Measurements from ENCODE around the gene CC2D2B. TPM values are rescaled to one million over a fixed set of nuclear protein-coding genes. Genes with fewer than 3 reads are reported as not detected.

Gene CC2D2B
- total and polyA plus RNA-seq, 2 of the 13 experiments (the other 11 are each of a cell fraction or from before 2014, with no cell fraction given): 0.20 TPM; not detected in 1

DNA sequence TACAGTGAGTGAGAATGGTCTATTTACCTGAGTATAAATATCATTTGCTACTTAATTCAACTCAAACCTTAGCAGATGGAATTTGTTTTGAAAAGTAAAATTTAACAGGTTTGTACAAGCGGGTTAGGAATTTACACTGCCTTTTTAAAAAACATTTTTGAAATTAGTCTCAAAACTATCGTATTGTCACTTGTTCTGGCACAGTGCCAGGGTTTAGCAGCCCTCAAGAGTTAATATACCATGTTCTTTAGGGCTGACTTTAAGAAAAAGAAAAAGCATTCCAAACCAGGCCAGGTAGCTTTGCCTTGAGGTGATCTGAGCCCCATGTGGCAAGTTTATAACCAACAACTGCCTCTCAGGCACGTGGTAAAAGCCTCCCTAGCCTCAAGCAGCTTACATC lies 153.5 kb downstream of the CC2D2B start:
- Histone ChIP-seq H3K36me3 (replicated peaks in 1 of 2; ENCODE audit: control insufficient read depth in 1 of 2, insufficient read depth in 2 of 2, low read length in 2 of 2) (peaks cover 5 to 39% of the 10 kb centered on the region in 2 experiments), H2AFZ (ENCODE audit: low read length) (no peak overlapping the region), H3K27ac (ENCODE audit: extremely low read length, insufficient read depth, low read length) (no peak overlapping the region), H4K20me1 (ENCODE audit: insufficient read depth, low read length) (no peaks in the 10 kb centered on the region), H3K9ac (ENCODE audit: insufficient read depth, low read depth, low read length) (no peak overlapping the region), H3K27me3 (ENCODE audit: control insufficient read depth in 1 of 2, insufficient read depth in 2 of 2, low read length in 2 of 2) (no peaks in the 10 kb centered on the region), H3K4me3 (replicated peaks in 1 of 3; ENCODE audit: insufficient read depth in 1 of 3, low read depth in 2 of 3, low read length in 3 of 3) (no peak overlapping the region), H3K79me2 (ENCODE audit: insufficient read depth, low read length) (no peaks in the 10 kb centered on the region), H3K4me1 (ENCODE audit: insufficient read depth, low read length) (no peaks in the 10 kb centered on the region), H3K4me2 (ENCODE audit: low read depth, low read length) (no peak overlapping the region), H3K9me3 (ENCODE audit: low read length) (no peaks in the 10 kb centered on the region)
- ChIA-PET CTCF (ENCODE audit: low intra/inter-chr PET ratio, low total read pairs) (no interaction called here), POLR2A (interaction anchor here (1.0 to 1.6 kb wide), 3 partner anchors 18 to 69 kb away, joined by 3 to 4 read pairs (median 4); partner anchors contain the start of genes CCNJ and ZNF518A)
- ATAC-seq (no peak), DNase-seq (ENCODE audit: low spot score) (no peak), FAIRE-seq (no peak)
- no TSS peak for BruUV-seq (replicated peaks)
- in situ Hi-C loops (cut with HindIII; ENCODE audit: extremely low pct_ligation_motif_present, low pct_unique_long_range_greater_than_20kb) (no loop called here), intact Hi-C loops (cut with micrococcal nuclease; ENCODE audit: unreplicated experiment) (no loop called here)
- 99% methylated on average over 3 of the region's 3 CpGs for WGBS (ENCODE audit: low lambda C conversion rate)
- TF ChIP-seq YY1 (IDR thresholded peaks at IDR 0.05; ENCODE audit: insufficient read depth, insufficient replicate concordance, low read depth, low read length) (no peak), LCORL (IDR thresholded peaks at IDR 0.05) (peak; percentile 91), LCORL (CRISPR knock-in tag; IDR thresholded peaks at IDR 0.05) (no peak), SRY (CRISPR knock-in tag; IDR thresholded peaks at IDR 0.05) (no peak), SNAPC2 (CRISPR knock-in tag; IDR thresholded peaks at IDR 0.05) (no peak)

DNA sequence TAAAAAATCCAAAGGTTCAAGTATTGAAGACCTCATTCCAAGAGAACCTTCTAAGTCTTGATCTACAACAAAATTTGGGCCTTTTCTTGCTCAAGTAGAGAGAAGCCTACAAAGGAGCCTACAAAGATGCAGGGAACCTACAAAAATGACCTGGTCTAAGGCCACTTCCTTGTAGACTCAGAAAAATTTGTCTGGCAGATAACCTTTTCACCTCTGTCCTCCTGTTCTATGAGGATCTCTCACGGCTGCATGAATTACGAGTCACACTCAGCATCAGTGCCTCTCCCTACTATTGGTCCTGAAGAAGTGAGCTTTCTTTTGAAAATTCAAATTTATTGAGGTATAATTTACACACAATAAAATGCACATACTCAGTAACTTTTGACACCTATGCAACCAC lies 164.9 kb downstream of the CC2D2B start:
- no peak overlapping the region for H3K4me2 ChIP-seq (ENCODE audit: low read depth, low read length)
- DNase-seq (ENCODE audit: low spot score): no peak
- POLR2A ChIA-PET: no interaction called here

More for the DNA sequence above, 164.9 kb downstream of the CC2D2B start:
- no peak overlapping the region for H3K9ac ChIP-seq (ENCODE audit: insufficient read depth, low read depth, low read length)
- H3K4me1 ChIP-seq (ENCODE audit: insufficient read depth, low read length): no peaks in the 10 kb centered on the region
- no peak overlapping the region for H3K4me3 ChIP-seq (replicated peaks in 1 of 3; ENCODE audit: insufficient read depth in 1 of 3, low read depth in 2 of 3, low read length in 3 of 3)
- H3K9me3 ChIP-seq (ENCODE audit: low read length): no peaks in the 10 kb centered on the region
- no peaks in the 10 kb centered on the region for H3K36me3 ChIP-seq (replicated peaks in 1 of 2; ENCODE audit: control insufficient read depth in 1 of 2, insufficient read depth in 2 of 2, low read length in 2 of 2)
- H3K27ac ChIP-seq (ENCODE audit: extremely low read length, insufficient read depth, low read length): no peak overlapping the region
- H3K79me2 ChIP-seq (ENCODE audit: insufficient read depth, low read length): no peaks in the 10 kb centered on the region
- WGBS (ENCODE audit: low lambda C conversion rate): 92% methylated on average over 2 of the region's 2 CpGs
- no peaks in the 10 kb centered on the region for H4K20me1 ChIP-seq (ENCODE audit: insufficient read depth, low read length)
- no peak for TF ChIP-seq ASH2L (IDR thresholded peaks at IDR 0.05; ENCODE audit: insufficient read length, low read depth, low read length)
- TF ChIP-seq ZNF564 (CRISPR knock-in tag; IDR thresholded peaks at IDR 0.05): no peak
- no peak for TF ChIP-seq SNAI1 (CRISPR knock-in tag; IDR thresholded peaks at IDR 0.05; ENCODE audit: borderline replicate concordance)
- TF ChIP-seq, protein P1, sequence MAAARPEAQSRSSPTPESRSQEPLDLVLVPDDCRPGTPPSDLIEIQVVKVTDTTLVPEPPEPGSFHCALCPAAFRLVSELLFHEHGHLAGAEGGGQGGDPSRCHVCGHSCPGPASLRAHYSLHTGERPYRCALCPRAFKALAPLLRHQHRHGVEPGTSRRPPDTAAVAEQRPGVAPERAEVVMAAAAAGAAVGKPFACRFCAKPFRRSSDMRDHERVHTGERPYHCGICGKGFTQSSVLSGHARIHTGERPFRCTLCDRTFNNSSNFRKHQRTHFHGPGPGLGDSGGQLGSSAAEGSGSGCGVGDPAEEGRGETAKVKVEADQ (CRISPR knock-in tag; IDR thresholded peaks at IDR 0.05; ENCODE audit: borderline replicate concordance): no peak
- no peak for TF ChIP-seq ZNF629 (CRISPR knock-in tag; conservative IDR thresholded peaks at IDR 0.05)
- TF ChIP-seq SMAD1 (CRISPR knock-in tag; IDR thresholded peaks at IDR 0.05; ENCODE audit: borderline replicate concordance, low read depth): no peak
- no peak for TF ChIP-seq ZNF337 (CRISPR knock-in tag; IDR thresholded peaks at IDR 0.05; ENCODE audit: borderline replicate concordance, low read depth)
- no peak for TF ChIP-seq SMAD3 (CRISPR knock-in tag; IDR thresholded peaks at IDR 0.05)
- TF ChIP-seq, protein P2, sequence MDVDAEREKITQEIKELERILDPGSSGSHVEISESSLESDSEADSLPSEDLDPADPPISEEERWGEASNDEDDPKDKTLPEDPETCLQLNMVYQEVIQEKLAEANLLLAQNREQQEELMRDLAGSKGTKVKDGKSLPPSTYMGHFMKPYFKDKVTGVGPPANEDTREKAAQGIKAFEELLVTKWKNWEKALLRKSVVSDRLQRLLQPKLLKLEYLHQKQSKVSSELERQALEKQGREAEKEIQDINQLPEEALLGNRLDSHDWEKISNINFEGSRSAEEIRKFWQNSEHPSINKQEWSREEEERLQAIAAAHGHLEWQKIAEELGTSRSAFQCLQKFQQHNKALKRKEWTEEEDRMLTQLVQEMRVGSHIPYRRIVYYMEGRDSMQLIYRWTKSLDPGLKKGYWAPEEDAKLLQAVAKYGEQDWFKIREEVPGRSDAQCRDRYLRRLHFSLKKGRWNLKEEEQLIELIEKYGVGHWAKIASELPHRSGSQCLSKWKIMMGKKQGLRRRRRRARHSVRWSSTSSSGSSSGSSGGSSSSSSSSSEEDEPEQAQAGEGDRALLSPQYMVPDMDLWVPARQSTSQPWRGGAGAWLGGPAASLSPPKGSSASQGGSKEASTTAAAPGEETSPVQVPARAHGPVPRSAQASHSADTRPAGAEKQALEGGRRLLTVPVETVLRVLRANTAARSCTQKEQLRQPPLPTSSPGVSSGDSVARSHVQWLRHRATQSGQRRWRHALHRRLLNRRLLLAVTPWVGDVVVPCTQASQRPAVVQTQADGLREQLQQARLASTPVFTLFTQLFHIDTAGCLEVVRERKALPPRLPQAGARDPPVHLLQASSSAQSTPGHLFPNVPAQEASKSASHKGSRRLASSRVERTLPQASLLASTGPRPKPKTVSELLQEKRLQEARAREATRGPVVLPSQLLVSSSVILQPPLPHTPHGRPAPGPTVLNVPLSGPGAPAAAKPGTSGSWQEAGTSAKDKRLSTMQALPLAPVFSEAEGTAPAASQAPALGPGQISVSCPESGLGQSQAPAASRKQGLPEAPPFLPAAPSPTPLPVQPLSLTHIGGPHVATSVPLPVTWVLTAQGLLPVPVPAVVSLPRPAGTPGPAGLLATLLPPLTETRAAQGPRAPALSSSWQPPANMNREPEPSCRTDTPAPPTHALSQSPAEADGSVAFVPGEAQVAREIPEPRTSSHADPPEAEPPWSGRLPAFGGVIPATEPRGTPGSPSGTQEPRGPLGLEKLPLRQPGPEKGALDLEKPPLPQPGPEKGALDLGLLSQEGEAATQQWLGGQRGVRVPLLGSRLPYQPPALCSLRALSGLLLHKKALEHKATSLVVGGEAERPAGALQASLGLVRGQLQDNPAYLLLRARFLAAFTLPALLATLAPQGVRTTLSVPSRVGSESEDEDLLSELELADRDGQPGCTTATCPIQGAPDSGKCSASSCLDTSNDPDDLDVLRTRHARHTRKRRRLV (CRISPR knock-in tag; IDR thresholded peaks at IDR 0.05): no peak
- CTCF ChIA-PET (ENCODE audit: low intra/inter-chr PET ratio, low total read pairs): no interaction called here
- in situ Hi-C loops (cut with HindIII; ENCODE audit: extremely low pct_ligation_motif_present, low pct_unique_long_range_greater_than_20kb) (no loop called here), intact Hi-C loops (cut with micrococcal nuclease; ENCODE audit: unreplicated experiment) (no loop called here)
- H3K27me3 ChIP-seq (ENCODE audit: control insufficient read depth in 1 of 2, insufficient read depth in 2 of 2, low read length in 2 of 2): no peaks in the 10 kb centered on the region
- BruUV-seq (replicated peaks): no TSS peak
- FAIRE-seq (no peak), ATAC-seq (no peak)
- no peak overlapping the region for H2AFZ ChIP-seq (ENCODE audit: low read length)
